Left colon (tissue), 2 donors: ENCODE measurements around the gene PDIA6. TPM values are rescaled to one million over a fixed set of nuclear protein-coding genes. Genes with fewer than 3 reads are reported as not detected.
A peak's percentile ranks its signal among the peaks of the same experiment; 100 is the strongest.
"Not testable (repeated sequence)": the region's sequence is repeated elsewhere in the genome, so short reads cannot be mapped to it uniquely, and the experiment has no call there.

Experiments
- ATAC-seq: fragments of 200-7000 bp; cut with Tn5 transposase; one replicate; pipeline ENCODE4 v1.9.1; 2020; ENCODE audit warnings: mild to moderate bottlenecking, moderate library complexity
- DNase-seq, 2 donors: peaks; one replicate each; pipeline ENCODE4 v3.0.0-alpha.2; 2020
- intact Hi-C, 2 donors: fragments of 100-400 bp; cut with DNase I in 1 of 2; cut with micrococcal nuclease in 1 of 2; formaldehyde crosslinking; loops; one replicate each; pipeline versions ENCODE4 v1.11.2 to v1.14.0; 2022; cut with DNase I, micrococcal nuclease
- total RNA-seq, 2 donors: library from RNA; stranded (reverse); fragmentation: NEBNext Ultra II Directional; extraction: Animal tissue kit (Norgen Biotek cat#: 25700); gene quantifications; one replicate each; pipeline ENCODE4 v1.2.1, GENCODE V29; 2021
- donor health status: DM: no; HTN: no; CAD: no.
- donor health status: DM: yes; HTN: yes; CAD: no.

Gene PDIA6
- total RNA-seq, 2 donors from 2014 or later = 147 to 162 TPM

- ATAC-seq = no peak
- intact Hi-C loops = no loop called here
- no peak for DNase-seq
Measured at GRCh38 chr2:10817413-10817812, 4.8 kb upstream of the PDIA6 start.

DNA sequence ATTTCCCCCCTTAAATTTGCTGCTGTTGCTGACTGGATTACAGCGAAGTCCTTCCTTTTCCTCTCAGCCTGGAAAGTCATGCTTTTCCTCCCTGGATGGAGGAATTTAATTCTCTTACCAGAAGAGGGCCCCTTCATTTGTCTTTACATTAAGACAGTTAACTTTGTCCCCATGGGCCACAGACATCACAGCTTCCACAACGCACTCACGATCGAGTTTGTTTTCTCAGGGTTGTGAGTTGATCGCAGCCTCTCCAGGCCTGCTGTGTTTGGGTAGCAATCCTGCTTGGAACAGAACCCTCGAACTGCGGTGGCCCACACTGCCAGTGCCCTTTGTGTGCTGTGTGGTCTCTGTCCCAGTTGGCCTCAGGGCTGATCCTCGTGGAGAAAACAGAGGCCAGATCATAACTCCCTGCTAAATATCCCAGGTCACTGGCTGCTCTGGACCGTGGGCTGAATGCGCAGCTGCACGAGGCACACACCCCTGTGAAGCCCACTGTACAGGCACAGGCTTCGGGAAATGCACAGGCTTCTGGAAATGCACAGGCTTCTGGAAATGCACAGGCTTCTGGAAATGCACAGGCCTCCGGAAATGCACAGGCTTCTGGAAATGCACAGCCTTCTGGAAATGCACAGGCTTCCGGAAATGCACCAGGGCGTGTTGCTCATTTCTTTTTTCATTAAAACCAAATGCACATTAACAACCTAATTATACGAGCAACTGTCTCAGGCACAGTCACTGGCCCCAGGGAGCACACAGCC lies 2.2 kb upstream of the PDIA6 start:
- no peak for ATAC-seq

DNA sequence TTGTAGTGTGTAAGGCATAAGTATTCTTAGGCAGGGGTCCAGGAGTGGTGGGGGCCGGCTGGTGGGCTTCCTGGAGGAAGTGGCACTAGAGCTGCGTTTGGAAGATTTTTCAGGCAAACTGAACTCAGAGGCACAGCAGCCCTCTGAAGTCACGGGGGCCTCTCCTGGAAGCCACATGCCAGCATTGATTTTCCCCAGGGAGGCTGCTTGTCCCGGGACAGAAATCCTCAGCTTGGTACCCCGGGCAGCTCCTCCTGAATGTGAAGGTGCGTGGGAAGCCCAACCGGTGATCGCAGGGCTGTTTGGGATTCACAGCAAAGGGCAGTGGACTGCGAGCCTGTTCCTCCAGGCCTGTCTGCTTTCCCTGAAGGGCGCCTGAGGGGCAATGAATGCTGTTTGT lies 1.6 kb upstream of the PDIA6 start:
- no peak for DNase-seq
- intact Hi-C loops = no loop called here
- no peak for ATAC-seq

More for the DNA sequence above, 2.2 kb upstream of the PDIA6 start:
- no peak for DNase-seq
- intact Hi-C loops = no loop called here

- DNase-seq, intact Hi-C loops: not testable (repeated sequence)
- ATAC-seq = peak; percentile 38
Measured at GRCh38 chr2:10813163-10814138, 866 bp upstream of the PDIA6 start.

- ATAC-seq (no peak), DNase-seq (no peak)
- intact Hi-C loops = no loop called here
Measured at GRCh38 chr2:10811517-10811916, 1.1 kb downstream of the PDIA6 start.

DNA sequence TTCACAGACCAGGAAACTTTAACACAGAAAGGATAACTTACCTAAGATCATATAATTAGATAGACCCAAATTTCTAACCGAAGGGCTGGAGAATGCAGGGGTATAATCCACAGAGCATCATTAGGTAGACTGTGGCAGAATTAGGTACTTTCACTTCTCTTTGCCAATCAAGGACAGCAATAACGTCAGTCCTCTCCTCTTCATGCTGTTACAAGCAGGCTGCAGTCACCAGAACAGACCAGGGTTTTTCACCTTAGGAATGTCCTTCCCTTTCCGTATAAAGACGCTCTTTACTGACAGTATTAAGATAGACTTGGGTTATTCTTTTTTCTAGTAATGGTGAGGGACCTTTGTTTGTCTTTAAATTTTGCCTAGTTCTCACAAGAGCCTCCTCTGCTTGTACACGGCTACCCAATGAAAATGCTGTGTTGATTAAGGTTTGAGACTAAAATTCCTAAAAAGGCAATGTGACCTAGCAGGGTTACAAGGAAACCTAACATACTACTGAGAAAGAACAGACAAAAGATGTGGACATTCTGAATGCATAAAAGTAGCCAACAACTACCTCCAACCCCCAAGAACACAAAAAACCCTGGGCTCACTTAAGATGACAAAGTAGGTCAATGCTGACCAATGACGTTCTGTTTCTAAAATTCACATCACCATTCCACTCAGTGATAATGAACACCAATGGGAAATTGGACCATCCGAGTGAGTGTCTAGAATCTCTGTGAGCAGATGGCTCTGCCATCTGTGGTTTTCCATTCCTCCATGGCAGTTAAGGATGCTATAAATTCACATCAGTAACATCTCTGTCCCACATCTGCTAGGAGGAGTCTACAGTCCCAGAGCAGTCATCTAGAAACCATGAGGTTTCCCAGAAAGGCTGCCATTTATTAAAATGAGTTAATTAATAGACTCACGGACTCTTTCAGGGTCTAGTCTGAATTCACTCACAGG lies 2.1 kb downstream of the PDIA6 start:
- DNase-seq = no peak
- intact Hi-C loops = no loop called here
- no peak for ATAC-seq

GRCh38 chr2:10806543-10806942 lies 6.0 kb downstream of the PDIA6 start:
- DNase-seq (no peak), ATAC-seq (no peak)
- intact Hi-C loops = no loop called here

- intact Hi-C loops, DNase-seq, ATAC-seq: not testable (repeated sequence)
Measured at GRCh38 chr2:10805990-10806389, 6.6 kb downstream of the PDIA6 start.

- no peak for DNase-seq
- intact Hi-C loops = no loop called here
- ATAC-seq = no peak
Measured at GRCh38 chr2:10802657-10803056, 9.9 kb downstream of the PDIA6 start.

DNA sequence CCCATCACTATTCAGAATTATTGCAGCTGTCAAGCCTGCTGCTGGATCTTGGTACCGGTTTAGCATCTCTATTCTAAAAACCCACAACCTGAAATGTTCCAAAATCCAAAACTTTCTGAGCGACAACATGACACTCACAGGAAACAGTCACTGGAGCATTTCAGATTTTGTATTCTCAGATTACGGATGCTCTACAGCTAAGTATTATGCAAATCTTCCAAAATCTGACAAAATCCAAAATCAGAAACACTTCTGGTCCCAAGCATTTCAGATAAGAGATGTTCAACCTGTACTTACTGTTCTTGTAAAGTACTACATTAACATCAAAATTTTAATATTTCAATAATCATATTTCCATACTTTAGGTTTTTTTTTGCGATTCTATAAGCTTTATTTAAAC lies 12.4 kb downstream of the PDIA6 start:
- ATAC-seq (no peak), DNase-seq (no peak)
- intact Hi-C loops = no loop called here

- intact Hi-C loops = no loop called here
- no peak for DNase-seq
Measured at GRCh38 chr2:10798783-10799182, 13.8 kb downstream of the PDIA6 start.

DNA sequence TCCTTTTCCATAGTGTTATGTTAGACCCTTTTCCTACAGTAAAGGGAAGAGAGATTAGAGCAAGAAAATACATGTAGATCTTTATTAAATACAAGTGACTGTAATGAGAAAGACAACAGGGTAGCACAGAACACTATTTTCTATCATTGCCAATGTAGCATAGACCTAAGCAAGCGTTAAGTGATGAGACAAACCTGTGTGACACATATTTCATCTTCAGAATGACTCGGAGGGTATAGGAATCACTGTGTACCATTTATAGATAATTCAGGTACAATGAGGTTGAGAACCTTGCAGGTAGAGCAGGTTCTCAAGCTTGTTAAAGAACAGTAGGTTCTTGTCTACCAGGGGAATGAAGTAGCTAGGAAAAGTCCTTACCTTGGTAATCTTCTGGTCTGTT lies 15.9 kb downstream of the PDIA6 start:
- intact Hi-C loops = no loop called here
- no peak for DNase-seq
- ATAC-seq = no peak

More at GRCh38 chr2:10798783-10799182, 13.8 kb downstream of the PDIA6 start:
- ATAC-seq = no peak

- ATAC-seq (no peak), DNase-seq (no peak)
- intact Hi-C loops = no loop called here
Measured at GRCh38 chr2:10795508-10796046, 17.0 kb downstream of the PDIA6 start.

GRCh38 chr2:10794876-10795275 lies 17.7 kb downstream of the PDIA6 start:
- intact Hi-C loops = no loop called here
- ATAC-seq (no peak), DNase-seq (no peak)

DNA sequence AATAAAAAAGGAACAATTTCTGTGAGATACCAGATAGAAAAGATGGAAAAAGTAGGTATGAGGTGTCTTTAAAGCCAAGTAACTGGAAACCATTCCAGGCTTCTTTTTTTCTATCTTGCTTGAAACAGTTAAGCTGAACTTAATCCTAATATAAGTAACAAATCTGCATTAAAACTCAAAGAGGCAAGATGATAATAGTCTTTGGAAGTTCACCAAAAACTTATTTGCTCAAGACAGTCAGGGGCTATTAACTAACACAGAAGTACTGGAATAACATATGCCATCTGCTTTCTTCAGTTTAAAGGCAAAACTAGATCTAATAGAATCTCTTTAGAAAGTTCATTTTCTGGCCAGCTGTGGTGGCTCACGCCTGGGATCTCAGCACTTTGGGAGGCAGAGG lies 18.8 kb downstream of the PDIA6 start:
- DNase-seq (no peak), ATAC-seq (no peak)
- intact Hi-C loops = no loop called here

DNA sequence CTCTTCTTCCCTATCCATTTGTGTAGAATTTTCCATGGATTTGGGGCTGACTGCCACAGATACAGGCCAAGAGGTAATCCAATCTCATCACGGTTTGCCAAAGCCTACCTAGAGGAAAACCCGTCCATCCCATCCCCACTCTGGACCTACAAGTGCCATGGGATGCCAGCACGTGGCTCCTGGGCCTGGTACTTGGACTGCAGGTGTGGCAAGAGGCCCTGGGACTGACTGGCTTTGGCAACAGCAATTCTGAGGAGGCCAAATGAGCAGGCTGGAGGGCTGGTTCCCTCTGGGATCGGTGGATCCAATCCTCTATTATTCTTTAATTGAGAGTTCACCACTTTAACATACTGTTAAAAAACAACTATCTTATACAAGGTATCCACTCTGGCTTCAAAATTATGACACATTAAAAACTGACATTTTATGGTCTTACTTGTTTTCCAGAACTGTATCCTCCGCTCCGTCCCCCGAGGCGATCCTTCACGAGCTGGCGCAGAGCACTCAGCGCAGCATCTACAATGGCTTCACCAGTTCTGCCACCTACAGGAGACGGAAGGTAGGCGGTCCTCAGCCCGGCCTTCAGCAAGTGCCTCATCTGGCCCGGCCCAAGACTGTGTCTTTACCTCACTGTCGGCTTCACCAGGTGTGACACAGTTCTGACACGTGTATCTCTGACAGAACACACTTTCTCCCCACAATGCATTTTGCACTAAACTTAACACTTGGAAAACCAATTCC lies 19.8 kb downstream of the PDIA6 start:
- DNase-seq (no peak), ATAC-seq (no peak)
- intact Hi-C loops = no loop called here

DNA sequence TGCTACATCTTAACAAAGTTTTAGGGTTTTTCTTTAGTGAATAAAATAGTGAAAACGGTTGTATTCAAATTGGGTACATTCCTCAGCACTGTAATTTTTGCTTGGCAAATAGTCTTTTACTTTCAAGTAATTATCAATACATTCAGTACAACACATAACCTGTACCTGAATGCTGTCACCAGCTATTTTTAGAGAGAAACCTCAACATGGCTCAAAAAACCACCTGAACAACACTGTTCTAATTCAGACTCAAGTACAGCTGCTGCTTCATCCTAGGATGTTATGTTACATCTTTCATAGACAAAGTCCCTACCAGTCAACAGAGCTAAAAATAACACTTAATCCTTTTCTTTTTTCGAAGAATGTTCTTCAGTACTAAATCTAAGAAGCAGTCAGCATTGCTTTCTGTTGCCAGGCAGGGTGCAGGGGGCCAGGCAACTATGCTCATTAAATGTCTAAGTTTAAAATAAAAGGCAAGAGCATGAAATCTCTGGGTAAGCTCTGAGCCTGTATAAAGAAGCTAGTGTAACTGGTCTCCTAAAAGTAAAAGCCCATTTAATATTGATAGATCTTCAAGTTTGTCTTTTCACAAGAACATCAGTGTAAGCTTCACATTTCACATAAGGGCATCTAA lies 20.5 kb downstream of the PDIA6 start:
- ATAC-seq (no peak), DNase-seq (no peak)
- intact Hi-C loops = no loop called here
